HG03432 (cell line): ENCODE data around the gene B4GALT5.

Source experiments
- ATAC-seq: cut with Tn5 transposase; IDR thresholded peaks from one replicate; pipeline ENCODE4 v1.9.1; 2021; ENCODE audit warnings: mild to moderate bottlenecking, moderate library complexity; ENCODE audit not compliant: unreplicated experiment

The B4GALT5 gene

GRCh38 chr20:49701916-49702315 lies 11.8 kb downstream of the B4GALT5 start:
- no peak for ATAC-seq

GRCh38 chr20:49701241-49701790 lies 12.4 kb downstream of the B4GALT5 start:
- ATAC-seq: no peak

GRCh38 chr20:49700411-49701185 lies 13.1 kb downstream of the B4GALT5 start:
- ATAC-seq: no peak

- ATAC-seq: peak; percentile 87
Observed at GRCh38 chr20:49699200-49699992, 14.3 kb downstream of the B4GALT5 start.

GRCh38 chr20:49698477-49698876 lies 15.2 kb downstream of the B4GALT5 start:
- ATAC-seq: no peak

- no peak for ATAC-seq
Observed at GRCh38 chr20:49697071-49697470, 16.6 kb downstream of the B4GALT5 start.

- ATAC-seq: no peak
Observed at GRCh38 chr20:49696594-49696993, 17.1 kb downstream of the B4GALT5 start.

- no peak for ATAC-seq
Observed at GRCh38 chr20:49695830-49696229, 17.8 kb downstream of the B4GALT5 start.

GRCh38 chr20:49694450-49695071 lies 19.1 kb downstream of the B4GALT5 start:
- no peak for ATAC-seq

- ATAC-seq: no peak
Observed at GRCh38 chr20:49693435-49694171, 20.1 kb downstream of the B4GALT5 start.

- no peak for ATAC-seq
Observed at GRCh38 chr20:49692941-49693340, 20.7 kb downstream of the B4GALT5 start.

GRCh38 chr20:49691818-49692568 lies 21.7 kb downstream of the B4GALT5 start:
- ATAC-seq: no peak

- ATAC-seq: no peak
Observed at GRCh38 chr20:49690899-49691620, 22.6 kb downstream of the B4GALT5 start.

GRCh38 chr20:49687595-49688567 lies 25.8 kb downstream of the B4GALT5 start:
- ATAC-seq: no peak

- ATAC-seq: no peak
Observed at GRCh38 chr20:49685809-49686208, 27.9 kb downstream of the B4GALT5 start.

GRCh38 chr20:49685161-49685601 lies 28.5 kb downstream of the B4GALT5 start:
- no peak for ATAC-seq

- no peak for ATAC-seq
Observed at GRCh38 chr20:49684335-49684997, 29.2 kb downstream of the B4GALT5 start.

GRCh38 chr20:49682798-49683197 lies 30.9 kb downstream of the B4GALT5 start:
- no peak for ATAC-seq
